UCSD-AML1 (cell line): ENCODE measurements around the gene MAD1L1.
"Not testable (repeated sequence)": the region's sequence is repeated elsewhere in the genome, so short reads cannot be mapped to it uniquely, and the experiment has no call there.

Experiments used
- DNase-seq: peaks from one replicate; lab custom pipeline; 2025; ENCODE audit not compliant: unreplicated experiment; lab: John Stamatoyannopoulos, UW

MAD1L1 gene

GRCh38 chr7:1977059-1977875 lies 255.5 kb downstream of the MAD1L1 start:
- DNase-seq = no peak

GRCh38 chr7:1976521-1976920 lies 256.2 kb downstream of the MAD1L1 start:
- not testable (repeated sequence) for DNase-seq

GRCh38 chr7:1975581-1975980 lies 257.2 kb downstream of the MAD1L1 start:
- no peak for DNase-seq

GRCh38 chr7:1975179-1975578 lies 257.6 kb downstream of the MAD1L1 start:
- no peak for DNase-seq

- no peak for DNase-seq
Observed at GRCh38 chr7:1974290-1975101, 258.2 kb downstream of the MAD1L1 start.

GRCh38 chr7:1973321-1974251 lies 259.2 kb downstream of the MAD1L1 start:
- DNase-seq = no peak

GRCh38 chr7:1972744-1973143 lies 260.0 kb downstream of the MAD1L1 start:
- DNase-seq = no peak

- DNase-seq = no peak
Observed at GRCh38 chr7:1971946-1972654, 260.6 kb downstream of the MAD1L1 start.

- no peak for DNase-seq
Observed at GRCh38 chr7:1970895-1971294, 261.9 kb downstream of the MAD1L1 start.

- DNase-seq = not testable (repeated sequence)
Observed at GRCh38 chr7:1970285-1970660, 262.5 kb downstream of the MAD1L1 start.

GRCh38 chr7:1969459-1970284 lies 263.1 kb downstream of the MAD1L1 start:
- DNase-seq = no peak

GRCh38 chr7:1968397-1969111 lies 264.2 kb downstream of the MAD1L1 start:
- no peak for DNase-seq

GRCh38 chr7:1967512-1968396 lies 265.0 kb downstream of the MAD1L1 start:
- DNase-seq = no peak

GRCh38 chr7:1966631-1967200 lies 266.0 kb downstream of the MAD1L1 start:
- no peak for DNase-seq

GRCh38 chr7:1965579-1966294 lies 267.0 kb downstream of the MAD1L1 start:
- DNase-seq = no peak

GRCh38 chr7:1964913-1965578 lies 267.7 kb downstream of the MAD1L1 start:
- DNase-seq = no peak
